HG03457 (cell line): ENCODE results near the gene HELT.
"Not testable (repeated sequence)": the region's sequence is repeated elsewhere in the genome, so short reads cannot be mapped to it uniquely, and the experiment has no call there.

Experiments
- ATAC-seq: cut with Tn5 transposase; IDR thresholded peaks from one replicate; pipeline ENCODE4 v1.9.1; 2021; ENCODE audit warnings: moderate number of reproducible peaks; ENCODE audit not compliant: unreplicated experiment

Gene HELT, protein sequence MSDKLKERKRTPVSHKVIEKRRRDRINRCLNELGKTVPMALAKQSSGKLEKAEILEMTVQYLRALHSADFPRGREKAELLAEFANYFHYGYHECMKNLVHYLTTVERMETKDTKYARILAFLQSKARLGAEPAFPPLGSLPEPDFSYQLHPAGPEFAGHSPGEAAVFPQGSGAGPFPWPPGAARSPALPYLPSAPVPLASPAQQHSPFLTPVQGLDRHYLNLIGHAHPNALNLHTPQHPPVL

DNA sequence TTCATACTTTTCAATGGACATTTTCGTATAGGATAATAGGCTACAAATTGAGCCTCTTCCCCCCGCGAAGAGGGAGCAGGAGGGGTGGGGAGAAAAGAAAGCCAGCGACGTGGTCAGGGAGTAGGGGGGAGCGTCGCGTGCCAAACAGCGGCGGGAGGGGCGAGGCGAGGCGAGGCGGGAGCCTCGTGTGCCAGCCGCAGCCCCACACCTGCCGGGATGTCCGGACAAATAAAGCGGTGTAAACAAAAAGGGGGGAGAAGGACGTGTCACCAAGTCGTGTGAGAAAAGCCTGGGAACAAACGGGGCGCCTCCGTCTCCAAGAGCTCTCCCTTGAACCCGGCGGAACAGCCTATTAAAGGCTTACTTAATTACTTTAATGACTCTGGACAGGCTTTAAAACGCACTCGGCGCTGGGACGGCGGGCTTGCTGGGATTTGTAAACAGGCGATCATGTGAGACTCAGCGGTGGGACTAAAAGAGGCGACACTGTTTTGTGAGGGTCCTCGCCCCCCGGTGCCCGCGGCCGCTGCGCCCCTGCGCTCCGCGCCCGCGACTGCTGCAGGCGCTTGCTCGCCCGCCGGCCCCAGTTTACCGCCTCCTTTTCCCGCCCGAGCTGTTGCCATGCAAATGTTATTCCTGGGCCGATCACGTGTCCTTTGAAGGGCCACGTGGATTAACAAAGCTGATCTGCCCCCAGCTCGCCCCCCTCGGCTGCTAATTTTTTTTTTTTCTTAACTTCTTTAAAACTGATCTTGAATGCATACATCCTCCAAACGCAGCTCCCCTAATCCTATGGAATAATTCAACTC, at the start of gene HELT:
Gene HELT (plus strand): TSS at position 527 of the 809 bp plus-strand sequence. CDS start 439 bp downstream, outside the sequence.
- no peak for ATAC-seq

DNA sequence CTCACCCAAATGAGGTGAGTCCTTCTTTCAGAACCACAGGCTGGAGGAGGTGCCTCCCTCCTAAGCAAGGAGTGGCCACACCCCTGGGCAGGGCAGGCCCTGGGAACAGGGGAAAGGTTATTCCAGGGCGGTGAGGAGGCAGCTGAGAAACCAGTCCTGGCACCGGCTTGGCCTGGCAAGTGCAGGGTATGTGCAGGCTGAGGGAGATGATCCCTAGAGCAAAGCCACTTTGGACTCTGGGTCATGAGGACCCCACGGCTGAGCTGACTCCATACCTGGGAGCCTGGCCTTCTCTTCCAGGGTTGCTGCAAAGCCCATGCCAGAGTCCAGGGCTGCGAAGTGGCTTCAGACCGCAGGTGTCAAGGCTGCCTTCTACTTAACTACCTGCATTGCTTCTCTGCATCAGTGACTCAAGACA, 49.5 kb upstream of the HELT start:
- ATAC-seq, result no peak

DNA sequence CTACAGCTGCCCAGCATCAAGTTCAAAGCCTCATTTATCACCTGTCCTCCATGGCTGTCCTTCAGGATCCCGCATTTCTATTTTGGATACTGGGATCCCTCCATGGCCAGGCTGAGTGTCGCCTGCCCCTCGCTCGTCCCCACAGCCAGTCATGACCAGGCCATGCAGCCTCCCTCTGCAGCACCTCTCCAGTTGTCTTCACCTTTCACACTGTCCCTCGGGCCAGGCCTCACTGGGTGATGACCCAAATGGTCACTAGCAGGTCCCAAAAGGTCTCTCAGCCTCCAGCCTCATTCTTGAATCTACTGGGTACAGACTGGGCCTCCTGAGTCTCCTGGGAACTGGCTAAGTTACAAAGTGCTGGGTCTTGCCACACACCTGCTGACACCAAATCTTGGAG, 48.7 kb upstream of the HELT start:
- ATAC-seq, result no peak

DNA sequence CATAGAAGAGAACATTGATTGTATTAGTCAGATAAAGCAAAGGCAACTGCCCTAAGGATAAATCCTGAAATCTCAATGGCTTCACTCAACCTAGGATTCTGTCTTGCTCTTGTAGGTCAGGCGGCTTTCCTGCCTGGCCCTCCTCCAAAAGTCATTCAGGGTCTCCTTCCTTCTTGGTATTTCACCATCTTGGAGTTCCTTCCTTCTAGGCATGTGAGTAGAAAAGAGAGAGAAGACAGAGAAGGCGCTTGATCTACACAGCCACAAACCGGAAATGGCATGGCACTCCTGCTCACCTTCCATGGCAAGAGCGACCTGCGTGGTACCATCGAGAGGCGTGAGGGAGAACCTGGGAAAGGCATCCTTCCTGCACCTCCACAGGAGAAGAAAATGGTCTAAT, 45.3 kb upstream of the HELT start:
- no peak for ATAC-seq

DNA sequence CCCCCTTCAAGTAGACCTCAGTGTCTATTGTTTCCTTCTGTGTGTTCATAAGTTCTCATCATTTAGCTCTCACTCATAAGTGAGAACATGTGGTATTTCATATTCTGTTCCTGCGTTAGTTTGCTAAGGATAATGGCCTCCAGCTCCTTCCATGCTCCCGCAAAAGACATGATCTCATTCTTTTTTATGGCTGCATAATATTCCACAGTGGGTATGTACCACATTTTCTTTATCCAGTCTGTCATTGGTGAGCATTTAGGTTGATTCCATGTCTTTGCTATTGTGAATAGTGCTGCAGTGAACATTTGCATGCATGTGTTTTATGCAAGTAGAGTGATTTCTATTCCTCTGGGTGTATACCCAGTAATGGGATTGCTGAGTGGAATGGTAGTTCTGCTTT, 41.9 kb upstream of the HELT start:
- ATAC-seq, result not testable (repeated sequence)

DNA sequence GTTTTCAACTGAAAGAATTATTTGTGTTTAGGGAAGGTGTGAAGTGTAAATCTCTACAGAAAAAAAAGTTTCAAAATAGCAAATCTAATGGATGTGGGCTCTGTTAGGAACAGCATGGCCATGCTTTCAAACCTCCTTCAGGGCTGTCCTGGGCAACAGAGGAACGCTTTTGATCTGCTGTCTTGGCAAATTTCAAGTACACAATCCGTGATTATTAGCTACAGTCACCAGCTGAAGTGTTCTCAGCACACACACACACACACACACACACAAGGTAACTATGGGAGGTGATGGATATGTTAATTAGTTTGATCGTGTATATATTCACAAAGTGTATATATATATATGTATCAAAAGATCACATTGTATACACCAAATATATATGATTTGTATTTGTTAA, 40.5 kb upstream of the HELT start:
- no peak for ATAC-seq

DNA sequence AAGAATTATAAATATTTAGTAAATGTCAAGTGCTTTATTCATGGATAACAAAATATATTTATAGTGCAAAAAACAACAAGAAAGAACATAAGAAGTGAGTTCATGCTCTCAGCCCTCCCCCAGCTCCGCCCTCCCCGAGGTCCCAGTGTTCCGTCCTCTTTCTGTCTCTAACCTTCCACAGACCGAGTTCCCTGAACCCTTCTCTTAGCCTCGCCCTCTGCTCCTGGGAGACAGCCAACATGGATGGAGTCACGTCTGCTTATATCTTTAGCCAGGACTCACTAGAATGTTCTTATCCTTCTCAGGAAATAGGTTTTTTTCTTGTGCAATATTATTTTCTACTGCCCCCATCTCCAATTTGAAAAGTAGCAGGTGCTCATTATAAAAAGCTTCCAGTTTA, 40.1 kb upstream of the HELT start:
- ATAC-seq, result no peak

DNA sequence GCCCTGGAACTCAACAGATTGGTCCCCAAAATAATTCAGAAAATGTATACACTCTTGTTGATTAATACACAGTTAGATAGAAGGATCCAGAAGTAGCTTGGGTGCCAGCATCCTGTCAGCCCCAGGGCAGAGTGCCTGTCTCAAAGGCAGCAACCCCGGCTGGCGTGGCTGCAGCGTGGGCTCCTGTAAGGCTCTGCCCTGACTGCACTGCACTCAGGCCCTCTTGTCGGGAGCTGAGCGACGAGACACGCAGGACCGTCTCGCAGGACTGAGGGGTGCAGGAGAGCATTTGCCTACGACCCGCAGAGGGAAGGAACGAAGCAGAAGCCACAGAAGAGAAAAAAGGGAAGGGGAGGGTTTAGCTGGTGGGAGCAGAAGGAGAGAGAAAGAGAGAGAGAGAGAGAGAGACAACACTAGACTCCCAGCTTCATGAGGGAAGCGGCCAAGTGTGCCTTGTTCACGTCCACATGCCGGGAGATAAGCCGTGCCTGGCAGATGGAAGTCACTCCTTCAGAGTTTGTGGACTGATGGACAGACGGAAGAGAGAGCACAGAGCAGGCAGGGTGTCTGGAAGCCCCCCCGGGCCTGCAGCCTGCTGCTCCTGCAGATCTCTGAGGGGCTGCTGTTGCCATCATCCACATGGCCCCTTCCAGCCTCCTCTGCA, 38.7 kb upstream of the HELT start:
- ATAC-seq, result no peak

DNA sequence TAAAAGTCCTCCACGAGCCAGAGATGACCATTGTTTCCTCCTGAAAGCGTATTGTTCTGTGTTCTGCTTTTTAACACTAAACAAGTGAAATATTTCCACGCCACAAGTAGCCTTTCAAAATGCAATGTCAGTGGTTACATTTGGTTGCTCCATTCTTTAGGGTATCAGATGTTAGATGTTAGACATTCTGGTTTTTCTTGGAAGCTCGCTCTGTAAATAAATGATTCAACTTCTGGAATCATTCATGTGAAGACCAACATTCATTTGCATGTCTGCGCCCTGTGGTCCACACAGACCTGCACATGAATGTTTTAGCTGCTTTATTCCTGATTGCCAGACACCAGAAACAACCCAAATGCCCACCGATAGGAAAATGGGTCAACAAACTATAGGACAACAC, 38.0 kb upstream of the HELT start:
- no peak for ATAC-seq

DNA sequence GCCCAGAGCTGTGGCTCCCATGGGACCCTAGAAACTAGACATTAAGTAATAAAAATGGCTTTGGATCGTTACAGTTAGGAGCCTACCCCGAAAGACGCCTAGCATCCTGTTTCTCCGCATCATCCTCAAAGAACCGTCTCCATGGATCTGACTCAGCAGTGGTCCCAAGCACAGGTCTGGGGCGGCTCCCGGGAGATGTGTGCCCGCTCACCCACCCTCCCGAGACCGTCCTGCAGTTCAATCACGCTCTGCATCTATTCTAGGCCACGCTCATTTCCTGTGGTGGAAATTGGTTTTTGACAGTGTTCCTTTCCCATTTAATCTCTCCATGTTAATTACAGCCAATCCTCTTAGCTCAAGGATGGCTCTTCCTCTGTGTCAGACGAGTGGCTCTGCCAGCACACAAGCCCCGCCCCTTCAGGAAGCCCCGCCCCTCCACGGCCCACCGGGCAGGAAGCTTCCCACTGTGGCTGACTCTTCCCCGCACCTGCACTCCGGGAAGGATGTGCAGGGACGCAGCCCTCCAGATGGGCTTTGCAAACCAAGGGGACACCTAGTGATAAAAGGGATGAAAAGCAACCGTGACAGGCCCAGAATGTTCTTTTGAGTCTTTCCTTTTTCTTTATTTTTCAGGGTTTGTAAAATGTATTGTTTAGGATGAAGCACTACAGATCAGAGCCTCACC, 34.5 kb upstream of the HELT start:
- ATAC-seq, result peak; percentile 90

DNA sequence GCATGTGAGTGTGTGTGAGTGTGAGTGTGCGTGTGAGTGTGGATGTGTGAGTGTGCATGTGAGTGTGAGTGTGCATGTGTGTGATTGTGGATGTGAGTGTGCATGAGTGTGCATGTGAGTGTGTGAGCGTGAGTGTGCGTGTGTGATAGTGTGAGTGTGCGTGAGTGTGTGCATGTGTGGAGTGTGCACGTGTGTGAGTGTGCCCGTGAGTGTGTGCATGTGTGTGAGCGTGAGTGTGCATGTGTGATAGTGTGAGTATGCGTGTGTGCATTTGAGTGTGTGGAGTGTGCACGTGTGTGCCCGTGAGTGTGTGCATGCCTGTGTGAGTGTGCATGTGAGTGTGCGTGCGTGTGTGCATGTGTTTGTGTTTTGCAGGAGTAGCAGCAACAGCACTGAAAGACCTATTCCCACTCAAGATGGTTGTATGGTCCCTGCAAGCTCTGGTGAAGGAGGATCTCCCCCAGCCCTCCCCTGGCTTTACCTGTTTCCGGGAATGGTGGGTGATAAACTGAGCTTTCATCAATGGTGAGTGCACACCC, 30.7 kb upstream of the HELT start:
- no peak for ATAC-seq

DNA sequence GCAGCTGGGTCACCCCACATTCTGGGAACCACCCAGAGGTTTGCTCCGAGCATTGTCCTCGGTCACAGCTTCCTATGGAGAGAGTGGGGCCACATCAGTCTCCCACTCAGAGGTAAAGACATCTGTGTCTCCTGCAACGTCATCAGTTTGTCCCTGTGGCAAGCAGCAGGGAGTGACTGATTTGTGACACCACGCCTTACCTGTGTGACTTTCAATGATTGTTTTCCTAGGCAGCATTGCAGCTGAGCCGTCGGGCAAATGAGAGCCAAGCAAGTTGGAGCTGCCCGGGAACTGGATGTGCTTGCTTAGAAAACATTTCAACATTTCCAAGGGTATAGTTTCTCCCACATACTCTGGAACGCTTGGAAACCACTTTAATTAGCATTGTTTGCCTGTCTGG, 29.7 kb upstream of the HELT start:
- no peak for ATAC-seq

DNA sequence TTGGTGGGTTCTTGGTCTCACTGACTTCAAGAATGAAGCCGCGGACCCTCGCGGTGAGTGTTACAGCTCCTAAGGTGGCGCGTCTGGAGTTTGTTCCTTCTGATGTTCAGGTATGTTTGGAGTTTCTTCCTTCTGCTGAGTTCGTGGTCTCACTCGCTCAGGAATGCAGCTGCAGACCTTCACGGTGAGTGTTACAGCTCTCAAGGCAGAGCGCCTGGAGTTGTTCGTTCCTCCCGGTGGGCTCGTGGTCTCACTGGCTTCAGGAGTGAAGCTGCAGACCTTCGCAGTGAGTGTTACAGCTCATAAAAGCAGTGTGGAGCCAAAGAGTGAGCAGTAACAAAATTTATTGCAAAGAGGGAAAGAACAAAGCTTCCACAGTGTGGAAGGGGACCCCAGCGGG, 29.0 kb upstream of the HELT start:
- not testable (repeated sequence) for ATAC-seq

DNA sequence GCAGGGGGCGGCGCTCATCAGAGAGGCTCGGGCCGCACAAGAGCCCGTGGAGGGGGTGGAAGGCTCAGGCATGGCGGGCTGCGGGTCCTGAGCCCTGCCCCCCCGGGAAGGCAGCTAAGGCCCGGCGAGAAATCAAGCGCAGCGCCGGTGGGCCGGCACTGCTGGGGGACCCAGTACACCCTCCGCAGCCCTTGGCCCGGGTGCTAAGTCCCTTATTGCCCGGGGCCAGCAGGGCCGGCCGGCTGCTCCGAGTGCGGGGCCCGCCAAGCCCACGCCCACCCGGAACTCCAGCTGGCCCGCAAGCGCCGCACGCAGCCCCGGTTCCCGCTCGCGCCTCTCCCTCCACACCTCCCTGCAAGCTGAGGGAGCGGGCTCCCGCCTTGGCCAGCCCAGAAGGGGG, 28.2 kb upstream of the HELT start:
- ATAC-seq, result not testable (repeated sequence)

DNA sequence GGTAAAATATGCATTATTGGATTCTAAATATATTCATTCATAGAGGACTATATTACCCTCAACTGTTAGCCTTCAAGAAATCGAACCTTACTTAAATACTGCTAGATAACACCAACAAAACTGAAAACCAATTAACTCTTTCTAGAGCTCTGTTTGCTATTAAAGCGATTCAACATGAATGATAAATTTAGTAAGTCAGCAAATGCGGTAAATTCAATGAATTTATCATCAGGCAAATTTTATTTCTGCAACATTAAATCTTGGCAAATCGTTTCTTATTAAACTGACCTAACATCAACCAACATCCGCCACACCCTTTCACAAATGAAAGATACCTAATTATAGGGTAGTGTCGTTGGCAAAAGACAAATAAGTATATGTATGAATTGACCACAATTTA, 26.4 kb upstream of the HELT start:
- no peak for ATAC-seq

DNA sequence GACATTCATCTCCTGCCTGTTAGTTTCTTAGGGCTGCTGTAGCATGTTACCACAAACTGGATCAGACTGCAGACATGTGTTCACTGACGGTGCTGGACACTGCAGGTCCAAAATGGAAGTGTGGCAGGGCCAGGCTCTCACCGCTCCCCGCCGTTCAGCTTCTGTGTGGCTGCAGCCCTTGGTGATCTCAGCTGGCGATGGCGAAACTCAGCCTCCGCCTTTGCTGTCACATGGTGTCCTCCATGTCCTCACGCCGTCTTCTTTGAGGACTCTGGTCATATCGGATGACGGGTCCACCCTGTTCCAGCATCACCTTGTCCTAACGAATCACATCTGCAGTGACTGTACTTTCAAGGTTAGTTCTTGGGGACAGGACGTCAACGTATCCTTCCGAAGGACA, 25.9 kb upstream of the HELT start:
- ATAC-seq, result no peak

DNA sequence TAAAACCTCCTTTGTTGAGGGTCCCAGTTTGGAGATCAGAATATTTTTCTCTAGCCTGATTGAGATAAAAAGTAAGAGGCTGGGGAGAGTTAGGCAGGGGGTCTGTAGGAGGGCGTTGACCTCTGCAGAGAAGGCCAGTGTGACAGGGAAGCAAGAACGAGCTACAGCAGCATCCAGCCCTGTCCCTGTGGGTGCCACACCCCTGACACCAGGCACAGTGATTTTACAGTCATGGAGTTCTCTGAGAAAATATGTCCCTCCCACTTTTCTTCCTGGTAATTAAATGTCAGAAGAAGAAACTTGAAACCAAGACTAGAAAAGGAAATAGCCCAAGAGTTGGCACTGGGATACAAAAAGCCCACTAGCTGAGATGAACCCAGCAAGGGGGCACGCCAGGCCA, 25.0 kb upstream of the HELT start:
- no peak for ATAC-seq

DNA sequence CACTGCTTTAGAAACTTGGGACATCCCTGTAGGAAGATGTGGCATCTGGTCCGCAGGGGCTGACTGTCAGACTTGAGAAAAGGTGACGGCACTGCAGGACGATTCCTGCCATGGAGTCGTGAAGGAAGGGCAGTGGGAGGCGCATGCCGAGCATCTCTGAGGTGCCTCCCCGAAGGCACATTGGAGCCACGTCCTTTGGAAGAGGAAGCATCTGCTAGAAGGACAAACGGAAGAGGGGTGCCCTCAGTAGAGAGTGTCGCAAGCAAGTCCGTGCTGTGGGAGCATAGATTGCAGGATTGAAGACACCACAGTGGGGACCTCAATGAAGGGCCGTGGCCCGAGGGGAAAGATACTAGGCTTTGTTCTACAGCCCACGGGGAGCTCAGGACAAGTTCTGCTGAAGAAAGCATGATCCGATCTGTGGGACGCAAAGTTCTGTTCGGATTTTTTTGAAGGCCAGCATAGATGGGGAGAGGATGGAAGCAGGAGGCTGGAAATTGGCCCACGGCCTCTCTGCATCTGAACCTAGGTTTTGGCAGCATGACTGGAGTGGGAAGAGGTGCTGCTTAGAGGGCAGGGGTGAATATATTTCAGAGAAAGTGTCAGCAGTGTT, 24.2 kb upstream of the HELT start:
- no peak for ATAC-seq

DNA sequence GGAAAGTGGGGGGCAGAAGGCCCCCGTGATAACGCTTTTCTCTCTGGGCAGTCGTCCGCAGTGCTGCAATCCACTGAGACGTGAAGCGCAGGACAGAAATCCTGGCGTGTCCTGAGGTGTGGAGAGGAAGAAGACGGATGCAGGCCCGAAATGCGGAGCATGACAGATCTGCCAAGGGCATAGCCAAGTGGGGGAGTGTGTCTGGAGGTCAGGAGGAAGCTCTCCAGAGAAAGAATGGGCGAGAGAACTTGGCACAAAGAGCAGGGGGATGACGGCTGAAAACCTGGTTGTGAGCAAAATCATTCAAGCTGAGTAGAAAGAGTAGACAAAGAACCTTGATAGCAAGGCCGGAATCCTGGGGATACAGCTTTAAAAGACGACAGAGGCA, 23.7 kb upstream of the HELT start:
- ATAC-seq, result no peak

DNA sequence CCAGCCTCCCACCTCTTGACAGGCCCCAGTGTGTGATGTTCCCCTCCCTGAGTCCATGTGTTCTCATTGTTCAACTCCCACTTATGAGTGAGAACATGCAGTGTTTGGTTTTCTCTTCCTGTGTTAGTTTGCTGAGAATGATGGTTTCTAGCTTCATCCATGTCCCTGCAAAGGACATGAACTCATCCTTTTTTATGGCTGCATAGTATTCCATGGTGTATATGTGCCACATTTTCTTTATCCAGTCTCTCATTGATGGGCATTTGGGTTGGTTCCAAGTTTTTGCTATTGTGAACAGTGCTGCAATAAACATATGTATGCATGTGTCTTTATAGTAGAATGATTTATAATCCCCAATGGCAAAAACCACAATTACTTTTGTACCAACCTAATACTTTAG, 20.6 kb upstream of the HELT start:
- not testable (repeated sequence) for ATAC-seq

DNA sequence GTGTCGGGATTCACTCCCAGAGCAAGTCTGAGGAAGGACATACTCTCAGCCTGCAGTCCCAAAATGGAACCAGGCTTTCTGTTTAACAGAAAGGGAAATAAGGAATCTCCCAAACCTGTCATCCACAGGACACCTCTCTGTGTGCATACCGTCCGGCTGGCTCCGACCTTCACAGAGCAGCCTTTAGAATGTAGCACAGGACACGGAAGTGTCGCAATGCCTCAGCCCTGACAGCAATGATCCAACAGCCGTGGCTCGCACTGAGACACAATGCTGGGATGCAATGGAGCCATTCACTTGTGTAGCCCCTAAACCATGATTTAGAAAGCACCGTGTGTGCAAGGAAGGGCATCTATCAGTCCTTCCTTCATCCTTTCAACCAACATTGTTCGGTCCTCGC, 15.5 kb upstream of the HELT start:
- no peak for ATAC-seq
